WTC11 (cell line): ENCODE results near the gene CAPN3. TPM values are rescaled to one million over a fixed set of nuclear protein-coding genes. Genes with fewer than 3 reads are reported as not detected.

Experiments used
- ATAC-seq: fragments of 200-7000 bp; cut with Tn5 transposase; 2 replicates; pipeline ENCODE4 v1.10.0; 2021; ENCODE audit warnings: mild to moderate bottlenecking, moderate library complexity
- CTCF ChIA-PET: fragments of 300-600 bp; sonication (Branson Sonifier 250); formaldehyde crosslinking; loops from one replicate; lab custom pipeline; 2021; ENCODE audit warnings: antibody characterized with exemption; lab: Charles Lee
- POLR2A ChIA-PET: fragments of 350-600 bp; sonication (Branson Sonifier 250); formaldehyde crosslinking; loops from one replicate; lab custom pipeline; 2021; ENCODE audit warnings: antibody characterized with exemption; lab: Charles Lee
- DNase-seq: peaks from one replicate; pipeline ENCODE4 v3.0.0; 2021; ENCODE audit warnings: low spot score
- H3K27ac Mint-ChIP-seq: 2 replicates; pipeline ENCODE4 v1.8.0; 2021; ENCODE audit warnings: mixed read lengths
- H3K27me3 Mint-ChIP-seq: 2 replicates; pipeline ENCODE4 v1.8.0; 2021; ENCODE audit warnings: low read depth, mild to moderate bottlenecking, moderate library complexity, mixed read lengths
- H3K36me3 Mint-ChIP-seq: 2 replicates; pipeline ENCODE4 v1.8.0; 2021; ENCODE audit warnings: mixed read lengths
- H3K4me1 Mint-ChIP-seq: 2 replicates; pipeline ENCODE4 v1.8.0; 2022; ENCODE audit warnings: mixed read lengths
- H3K4me3 Mint-ChIP-seq: 2 replicates; pipeline ENCODE4 v1.8.0; 2021; ENCODE audit warnings: mild to moderate bottlenecking, moderate library complexity, mixed read lengths
- H3K9me3 Mint-ChIP-seq: 2 replicates; pipeline ENCODE4 v1.8.0; 2021; ENCODE audit warnings: mixed read lengths
- ATF2 ChIP-seq: sonication (generic); formaldehyde crosslinking; IDR thresholded peaks from 2 replicates; pipeline ENCODE4 v1.8.1; 2022; ENCODE audit warnings: low read depth, missing genetic modification reagents, borderline replicate concordance
- ELF4 ChIP-seq: sonication (generic); formaldehyde crosslinking; IDR thresholded peaks from 2 replicates; pipeline ENCODE4 v1.8.1; 2022; ENCODE audit warnings: low read depth, mild to moderate bottlenecking, moderate library complexity, missing genetic modification reagents
- ERG ChIP-seq: fragments of 250-450 bp; sonication (Bioruptor Pico); IDR thresholded peaks from 2 replicates; pipeline ENCODE4 v1.8.0; 2021; ENCODE audit warnings: mild to moderate bottlenecking
- ETV6 ChIP-seq: sonication (generic); formaldehyde crosslinking; IDR thresholded peaks from 2 replicates; pipeline ENCODE4 v1.8.1; 2022; ENCODE audit warnings: mild to moderate bottlenecking, missing genetic modification reagents
- FOXJ3 ChIP-seq: sonication (generic); formaldehyde crosslinking; IDR thresholded peaks from 2 replicates; pipeline ENCODE4 v1.9.0; 2021; ENCODE audit warnings: missing genetic modification reagents, mild to moderate bottlenecking, borderline replicate concordance
- FOXK1 ChIP-seq: sonication (generic); formaldehyde crosslinking; IDR thresholded peaks from 2 replicates; pipeline ENCODE4 v1.8.0; 2022; ENCODE audit warnings: mild to moderate bottlenecking, moderate library complexity, missing genetic modification reagents
- FOXP1 ChIP-seq: sonication (generic); formaldehyde crosslinking; IDR thresholded peaks from 2 replicates; pipeline ENCODE4 v1.8.0; 2022; ENCODE audit warnings: missing genetic modification reagents, mild to moderate bottlenecking, moderate library complexity, borderline replicate concordance
- JAZF1 ChIP-seq: fragments of 250-450 bp; sonication (Bioruptor Pico); IDR thresholded peaks from 2 replicates; pipeline ENCODE4 v1.9.0; 2021; ENCODE audit warnings: moderate library complexity, mild to moderate bottlenecking, inconsistent platforms
- JUN ChIP-seq: sonication (generic); formaldehyde crosslinking; IDR thresholded peaks from 2 replicates; pipeline ENCODE4 v1.8.0; 2023; ENCODE audit warnings: mild to moderate bottlenecking, missing genetic modification reagents
- MLX ChIP-seq: sonication (generic); formaldehyde crosslinking; IDR thresholded peaks from 2 replicates; pipeline ENCODE4 v1.8.1; 2023; ENCODE audit warnings: mild to moderate bottlenecking, missing genetic modification reagents, moderate library complexity
- MYBL2 ChIP-seq: sonication (generic); formaldehyde crosslinking; IDR thresholded peaks from 2 replicates; pipeline ENCODE4 v1.8.1; 2023; ENCODE audit warnings: mild to moderate bottlenecking, moderate library complexity, missing genetic modification reagents
- NFATC4 ChIP-seq: fragments of 250-450 bp; sonication (Bioruptor Pico); IDR thresholded peaks from 2 replicates; pipeline ENCODE4 v1.9.0; 2021; ENCODE audit warnings: mild to moderate bottlenecking
- PREB ChIP-seq: sonication (generic); formaldehyde crosslinking; IDR thresholded peaks from 2 replicates; pipeline ENCODE4 v1.8.1; 2022; ENCODE audit warnings: mild to moderate bottlenecking, missing genetic modification reagents, moderate library complexity, borderline replicate concordance
- PRRX2 ChIP-seq: fragments of 250-450 bp; sonication (Bioruptor Pico); IDR thresholded peaks from 2 replicates; pipeline ENCODE4 v1.8.0; 2021; ENCODE audit warnings: mild to moderate bottlenecking
- RORB ChIP-seq: fragments of 250-450 bp; sonication (Bioruptor Pico); IDR thresholded peaks from 2 replicates; pipeline ENCODE4 v1.9.0; 2021; ENCODE audit warnings: mild to moderate bottlenecking
- SP1 ChIP-seq: sonication (generic); formaldehyde crosslinking; conservative IDR thresholded peaks from 2 replicates; pipeline ENCODE4 v1.8.1; 2022; ENCODE audit warnings: missing genetic modification reagents
- TEAD1 ChIP-seq: sonication (generic); formaldehyde crosslinking; IDR thresholded peaks from 2 replicates; pipeline ENCODE4 v1.8.0; 2022; ENCODE audit warnings: mild to moderate bottlenecking, missing genetic modification reagents
- TEAD4 ChIP-seq: sonication (generic); formaldehyde crosslinking; IDR thresholded peaks from 2 replicates; pipeline ENCODE4 v1.8.0; 2022; ENCODE audit warnings: mild to moderate bottlenecking, missing genetic modification reagents
- ZBTB21 ChIP-seq: sonication (generic); formaldehyde crosslinking; IDR thresholded peaks from 2 replicates; pipeline ENCODE4 v1.8.1; 2023; ENCODE audit warnings: mild to moderate bottlenecking, missing genetic modification reagents, borderline replicate concordance
- ZNF138 ChIP-seq: sonication (generic); formaldehyde crosslinking; conservative IDR thresholded peaks from 2 replicates; pipeline ENCODE4 v1.8.1; 2022; ENCODE audit warnings: mild to moderate bottlenecking, moderate library complexity, missing genetic modification reagents
- ZNF219 ChIP-seq: sonication (generic); formaldehyde crosslinking; IDR thresholded peaks from 2 replicates; pipeline ENCODE4 v1.8.0; 2023; ENCODE audit warnings: missing genetic modification reagents, mild to moderate bottlenecking, borderline replicate concordance
- ZNF232 ChIP-seq: sonication (generic); formaldehyde crosslinking; IDR thresholded peaks from 2 replicates; pipeline ENCODE4 v1.8.0; 2022; ENCODE audit warnings: mild to moderate bottlenecking, missing genetic modification reagents
- ZNF317 ChIP-seq: sonication (generic); formaldehyde crosslinking; IDR thresholded peaks from 2 replicates; pipeline ENCODE4 v1.8.1; 2023; ENCODE audit warnings: low read depth, mild to moderate bottlenecking, moderate library complexity, missing genetic modification reagents, borderline replicate concordance
- ZNF396 ChIP-seq: fragments of 250-450 bp; sonication (Bioruptor Pico); IDR thresholded peaks from 2 replicates; pipeline ENCODE4 v1.8.0; 2021; ENCODE audit warnings: mild to moderate bottlenecking, moderate library complexity, borderline replicate concordance
- ZNF671 ChIP-seq: fragments of 250-450 bp; sonication (Bioruptor Pico); IDR thresholded peaks from 2 replicates; pipeline ENCODE4 v1.8.0; 2021; ENCODE audit warnings: mild to moderate bottlenecking
- ZSCAN18 ChIP-seq: fragments of 250-450 bp; sonication (Bioruptor Pico); IDR thresholded peaks from 2 replicates; pipeline ENCODE4 v2.1.2; 2022; ENCODE audit warnings: mild to moderate bottlenecking, moderate library complexity
- total RNA-seq: library from RNA; stranded (reverse); gene quantifications from 3 replicates; pipeline ENCODE4 v1.2.3, GENCODE V29; 2021

The CAPN3 gene
- total RNA-seq, 1 experiment from 2014 or later = 0.70 TPM

- TF ChIP-seq ZNF232 (CRISPR knock-in tag) (no peak), FOXK1 (CRISPR knock-in tag) (no peak), ETV6 (no peak)
Measured at GRCh38 chr15:42331235-42331634, 28.1 kb upstream of the CAPN3 start (continued).

GRCh38 chr15:42332331-42332730, 27.0 kb upstream of the CAPN3 start:
- POLR2A ChIA-PET = no interaction called here
- TF ChIP-seq ZBTB21 (no peak), ZNF138 (no peak), ATF2 (no peak), TEAD4 (CRISPR knock-in tag) (no peak), TEAD1 (CRISPR knock-in tag) (no peak), JAZF1 (CRISPR knock-in tag) (no peak), MLX (CRISPR knock-in tag) (no peak), FOXJ3 (CRISPR knock-in tag) (no peak), NFATC4 (CRISPR knock-in tag) (no peak), JUN (CRISPR knock-in tag) (no peak), PREB (CRISPR knock-in tag) (no peak), ZNF396 (CRISPR knock-in tag) (no peak), SP1 (CRISPR knock-in tag) (no peak), PRRX2 (no peak), MYBL2 (CRISPR knock-in tag) (no peak)

GRCh38 chr15:42335074-42335473, 24.2 kb upstream of the CAPN3 start:
- ATAC-seq = no peak
- no peak for TF ChIP-seq NFATC4 (CRISPR knock-in tag)
- no peak for TF ChIP-seq MLX (CRISPR knock-in tag)
- TF ChIP-seq ELF4 = no peak
- TF ChIP-seq ZSCAN18 (CRISPR knock-in tag) = no peak
- TF ChIP-seq ZNF671 = no peak
- TF ChIP-seq ZNF317 (CRISPR knock-in tag) = no peak
- TF ChIP-seq ZNF219 = no peak
- no peak for TF ChIP-seq PRRX2
- no peak for TF ChIP-seq FOXP1 (CRISPR knock-in tag)
- no peak for TF ChIP-seq JUN (CRISPR knock-in tag)
- no peak for TF ChIP-seq ERG (CRISPR knock-in tag)
- no peak for TF ChIP-seq RORB (CRISPR knock-in tag)

More at GRCh38 chr15:42332331-42332730, 27.0 kb upstream of the CAPN3 start:
- H3K4me3 Mint-ChIP-seq = no peak overlapping the region
- CTCF ChIA-PET = interaction anchor here (0.7 kb wide), 1 partner anchor 372 kb away, joined by 3 read pairs; no protein-coding TSS in a partner anchor
- H3K27me3 Mint-ChIP-seq = no peaks in the 10 kb centered on the region
- H3K27ac Mint-ChIP-seq = no peak overlapping the region
- peaks cover 23% of the 10 kb centered on the region for H3K36me3 Mint-ChIP-seq
- no peaks in the 10 kb centered on the region for H3K4me1 Mint-ChIP-seq
- no peak for DNase-seq
- H3K9me3 Mint-ChIP-seq = peaks cover 24% of the 10 kb centered on the region
- no peak for ATAC-seq

More at GRCh38 chr15:42335074-42335473, 24.2 kb upstream of the CAPN3 start:
- Mint-ChIP-seq H3K27me3 (no peaks in the 10 kb centered on the region), H3K27ac (no peak overlapping the region), H3K4me3 (no peak overlapping the region), H3K9me3 (peaks cover 24% of the 10 kb centered on the region), H3K36me3 (peaks cover 23% of the 10 kb centered on the region), H3K4me1 (no peaks in the 10 kb centered on the region)
- no peak for DNase-seq
- CTCF ChIA-PET = no interaction called here
- POLR2A ChIA-PET = no interaction called here
